Activated CD4-positive, alpha-beta T cell treated with anti-CD3 and anti-CD28 coated beads for 36 hours (primary cell): ENCODE measurements around the gene MAMSTR. TPM values are rescaled to one million over a fixed set of nuclear protein-coding genes. Genes with fewer than 3 reads are reported as not detected.
"Not testable (repeated sequence)": the region's sequence is repeated elsewhere in the genome, so short reads cannot be mapped to it uniquely, and the experiment has no call there.

ENCODE experiments used
- ATAC-seq: fragments of 200-7000 bp; cut with Tn5 transposase; one replicate; pipeline ENCODE4 v1.10.0; 2021; ENCODE audit warnings: mild to moderate bottlenecking, moderate library complexity
- CTCF ChIA-PET: fragments of 350-600 bp; sonication (Branson Sonifier 250); formaldehyde crosslinking; loops from one replicate; lab custom pipeline; 2021; ENCODE audit warnings: antibody characterized with exemption; lab: Charles Lee
- POLR2A ChIA-PET: fragments of 350-600 bp; sonication (Branson Sonifier 250); formaldehyde crosslinking; loops from one replicate; lab custom pipeline; 2021; ENCODE audit warnings: antibody characterized with exemption, inconsistent platforms; lab: Charles Lee
- DNase-seq: peaks from one replicate; pipeline ENCODE4 v3.0.0-alpha.2; 2020
- H3K27ac Mint-ChIP-seq: one replicate; pipeline ENCODE4 v1.8.0; 2021; ENCODE audit warnings: mixed read lengths
- H3K27me3 Mint-ChIP-seq: one replicate; pipeline ENCODE4 v1.8.0; 2021; ENCODE audit warnings: mixed read lengths
- H3K36me3 Mint-ChIP-seq: one replicate; pipeline ENCODE4 v1.8.0; 2021; ENCODE audit warnings: low read depth, mixed read lengths
- H3K4me1 Mint-ChIP-seq: one replicate; pipeline ENCODE4 v1.8.0; 2021; ENCODE audit warnings: mixed read lengths
- H3K4me3 Mint-ChIP-seq: one replicate; pipeline ENCODE4 v1.8.0; 2021; ENCODE audit warnings: mild to moderate bottlenecking, moderate library complexity, mixed read lengths
- H3K9me3 Mint-ChIP-seq: one replicate; pipeline ENCODE4 v1.8.0; 2021; ENCODE audit warnings: low read depth, mixed read lengths
- intact Hi-C, 2 experiments: fragments of 100-400 bp; cut with DNase I in 1 of 2; cut with micrococcal nuclease in 1 of 2; formaldehyde crosslinking; loops; one replicate each; pipeline versions ENCODE4 v1.14.2 to v1.15.1; 2022 to 2024; cut with DNase I, micrococcal nuclease
- total RNA-seq, 2 experiments: library from RNA; stranded (reverse); gene quantifications; one replicate each; pipeline ENCODE4 v1.2.3, GENCODE V29; 2021

MAMSTR gene
- under 1 TPM; 0.69 to 0.70 TPM for total RNA-seq

GRCh38 chr19:48719263-48720171 lies at the start of gene MAMSTR:
MAMSTR (minus strand) TSS chr19:48719725; CDS start chr19:48719031, 694 bp downstream.
- CTCF ChIA-PET: no interaction called here
- intact Hi-C loops: loop anchor here (1.0 to 5.0 kb wide), 6 partner anchors 19 to 923 kb away; partner anchors contain the start of genes GRWD1 (in 1 of the 2), RRAS (in 1 of the 2) and SCAF1 (in 1 of the 2)

GRCh38 chr19:48768994-48769713 lies 49.6 kb upstream of the MAMSTR start:
- Mint-ChIP-seq H3K27ac (no peak overlapping the region), H3K9me3 (no peaks in the 10 kb centered on the region), H3K4me1 (no peaks in the 10 kb centered on the region), H3K36me3 (no peaks in the 10 kb centered on the region), H3K4me3 (no peak overlapping the region), H3K27me3 (peaks cover 9% of the 10 kb centered on the region)
- ChIA-PET CTCF (interaction anchor here (0.7 to 1.7 kb wide), 4 partner anchors 10 to 1133 kb away, joined by 3 read pairs; partner anchors contain the start of gene GYS1), POLR2A (no interaction called here)
- intact Hi-C loops: no loop called here
- ATAC-seq: no peak
- no peak for DNase-seq

More at GRCh38 chr19:48719263-48720171, at the start of gene MAMSTR:
- H3K4me3 Mint-ChIP-seq: peak within 1 kb of the TSS; percentile 80
- POLR2A ChIA-PET: no interaction called here
- H3K9me3 Mint-ChIP-seq: no peaks in the 10 kb centered on the region
- ATAC-seq: no peak
- DNase-seq: no peak
- peak within 1 kb of the TSS; percentile 97 for H3K27ac Mint-ChIP-seq
- no peaks in the 10 kb centered on the region for H3K27me3 Mint-ChIP-seq
- peaks cover 10% of the 10 kb centered on the region for H3K4me1 Mint-ChIP-seq
- H3K36me3 Mint-ChIP-seq: no peaks in the 10 kb centered on the region

- POLR2A ChIA-PET, H3K9me3 Mint-ChIP-seq, DNase-seq, H3K4me1 Mint-ChIP-seq, intact Hi-C loops, H3K36me3 Mint-ChIP-seq, H3K4me3 Mint-ChIP-seq, H3K27ac Mint-ChIP-seq, H3K27me3 Mint-ChIP-seq, ATAC-seq: not testable (repeated sequence)
- CTCF ChIA-PET: interaction anchor here (1.0 kb wide), 1 partner anchor 1132 kb away, joined by 3 read pairs; no protein-coding TSS in a partner anchor
These were observed 48.7 kb upstream of the MAMSTR start for GRCh38 chr19:48768171-48768753.

DNA sequence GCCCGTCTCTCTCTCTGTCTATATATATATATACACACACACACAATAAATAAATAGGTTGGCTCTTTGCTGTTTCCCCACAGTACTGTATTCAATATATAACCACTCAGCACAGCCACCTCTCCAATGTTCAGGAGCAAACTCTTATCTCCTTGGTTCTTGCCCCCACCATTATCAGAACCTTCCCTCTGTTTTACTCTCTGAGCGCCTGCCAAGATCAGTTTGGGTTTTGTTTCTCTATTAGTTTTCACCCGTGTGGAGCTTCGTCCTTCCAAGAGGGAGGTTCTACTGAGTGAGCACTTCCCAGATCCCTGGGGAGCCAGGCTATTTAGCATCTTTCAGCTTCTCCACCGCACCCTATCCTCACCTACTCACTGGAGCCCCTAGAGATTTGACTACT lies 46.3 kb upstream of the MAMSTR start:
- H3K4me1 Mint-ChIP-seq, H3K27me3 Mint-ChIP-seq, intact Hi-C loops, H3K4me3 Mint-ChIP-seq, H3K9me3 Mint-ChIP-seq, POLR2A ChIA-PET, DNase-seq, H3K36me3 Mint-ChIP-seq, ATAC-seq, H3K27ac Mint-ChIP-seq: not testable (repeated sequence)
- CTCF ChIA-PET: interaction anchor here (0.8 to 2.0 kb wide), 2 partner anchors 22 to 78 kb away, joined by 3 to 6 read pairs; no protein-coding TSS in a partner anchor

- intact Hi-C loops: no loop called here
- no peaks in the 10 kb centered on the region for H3K9me3 Mint-ChIP-seq
- H3K27me3 Mint-ChIP-seq: peaks cover 6% of the 10 kb centered on the region
- no peaks in the 10 kb centered on the region for H3K36me3 Mint-ChIP-seq
- H3K27ac Mint-ChIP-seq: no peak overlapping the region
- ChIA-PET POLR2A (interaction anchor here (0.6 kb wide), 1 partner anchor 438 kb away, joined by 7 read pairs; no protein-coding TSS in a partner anchor), CTCF (interaction anchor here (1.1 kb wide), 1 partner anchor 446 kb away, joined by 3 read pairs; no protein-coding TSS in a partner anchor)
- H3K4me1 Mint-ChIP-seq: peaks cover 5% of the 10 kb centered on the region
- ATAC-seq: peak; percentile 51
- peak; percentile 26 for DNase-seq
- H3K4me3 Mint-ChIP-seq: no peak overlapping the region
These were observed 41.1 kb upstream of the MAMSTR start for GRCh38 chr19:48760504-48761205.

DNA sequence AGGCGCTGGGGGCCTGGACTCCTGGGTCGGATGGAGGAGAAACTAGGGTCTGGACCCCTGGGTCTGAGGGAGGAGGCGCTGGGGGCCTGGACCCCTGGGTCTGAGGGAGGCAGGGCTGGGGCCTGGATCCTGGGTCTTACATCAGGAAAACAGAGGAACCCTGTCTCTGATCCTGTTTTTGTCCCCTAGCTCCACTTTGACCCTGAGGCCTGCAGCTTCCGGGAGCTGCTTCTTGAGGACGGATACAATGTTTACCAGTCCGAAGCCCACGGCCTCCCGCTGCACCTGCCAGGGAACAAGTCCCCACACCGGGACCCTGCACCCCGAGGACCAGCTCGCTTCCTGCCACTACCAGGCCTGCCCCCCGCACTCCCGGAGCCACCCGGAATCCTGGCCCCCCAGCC lies 38.2 kb upstream of the MAMSTR start:
- Mint-ChIP-seq H3K4me3 (no peak overlapping the region), H3K9me3 (no peaks in the 10 kb centered on the region), H3K27ac (no peak overlapping the region), H3K36me3 (no peaks in the 10 kb centered on the region), H3K27me3 (peaks cover 14% of the 10 kb centered on the region), H3K4me1 (peaks cover 13% of the 10 kb centered on the region)
- no peak for DNase-seq
- intact Hi-C loops: no loop called here
- ATAC-seq: no peak
- CTCF ChIA-PET: interaction anchor here (1.3 kb wide), 1 partner anchor 38 kb away, joined by 5 read pairs; no protein-coding TSS in a partner anchor
- POLR2A ChIA-PET: no interaction called here

DNA sequence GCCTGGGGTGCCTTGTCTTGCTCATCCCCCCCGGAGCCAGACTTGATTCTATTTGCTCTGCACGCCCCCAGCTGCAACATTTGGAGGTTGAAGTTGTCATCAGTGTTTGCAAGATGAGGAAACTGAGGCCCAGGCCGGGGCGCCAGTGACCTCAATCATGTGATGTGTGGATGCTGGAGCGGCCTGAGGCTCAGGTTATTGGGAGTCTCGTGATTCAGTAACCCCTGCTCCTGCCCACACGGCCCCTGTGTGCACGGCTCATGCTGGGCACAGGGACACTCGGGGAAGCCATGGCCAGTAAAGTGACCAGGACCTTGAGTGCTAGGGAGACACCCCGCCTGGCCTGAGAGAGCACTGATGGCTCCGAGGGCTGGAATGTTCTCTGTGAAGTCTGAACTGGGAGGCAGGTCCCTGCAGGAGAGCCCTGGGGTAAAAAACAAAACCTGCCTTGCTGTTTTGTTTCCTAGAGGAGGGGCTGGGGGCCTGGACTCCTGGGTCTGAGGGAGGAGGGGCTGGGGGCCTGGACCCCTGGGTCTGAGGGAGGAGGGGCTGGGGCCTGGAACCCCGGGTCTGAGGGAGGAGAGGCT lies 37.7 kb upstream of the MAMSTR start:
- intact Hi-C loops: no loop called here
- CTCF ChIA-PET: interaction anchor here (1.3 kb wide), 1 partner anchor 39 kb away, joined by 5 read pairs; no protein-coding TSS in a partner anchor
- POLR2A ChIA-PET: no interaction called here
- no peak for DNase-seq
- Mint-ChIP-seq H3K4me1 (peaks cover 13% of the 10 kb centered on the region), H3K9me3 (no peaks in the 10 kb centered on the region), H3K36me3 (no peaks in the 10 kb centered on the region), H3K4me3 (no peak overlapping the region), H3K27ac (no peak overlapping the region), H3K27me3 (peaks cover 15% of the 10 kb centered on the region)
- ATAC-seq: no peak

DNA sequence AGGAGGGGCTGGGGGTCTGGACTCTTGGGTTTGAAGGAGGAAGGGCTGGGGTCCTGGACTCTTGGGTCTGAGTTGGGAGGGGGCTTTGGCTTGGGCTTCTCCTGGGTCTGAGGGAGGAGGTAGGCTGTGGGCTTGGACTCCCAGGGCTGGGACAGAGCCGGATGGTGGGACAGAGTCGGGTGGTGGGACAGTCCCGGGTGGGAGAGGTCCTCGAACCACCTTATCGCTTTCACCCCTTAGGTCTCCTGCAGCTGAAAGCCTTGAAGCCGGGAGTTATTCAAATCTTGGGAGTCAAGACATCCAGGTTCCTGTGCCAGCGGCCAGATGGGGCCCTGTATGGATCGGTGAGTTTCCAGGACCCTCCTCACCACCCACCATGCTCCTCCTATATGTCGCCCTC lies 37.2 kb upstream of the MAMSTR start:
- ChIA-PET POLR2A (no interaction called here), CTCF (interaction anchor here (1.3 kb wide), 1 partner anchor 39 kb away, joined by 5 read pairs; no protein-coding TSS in a partner anchor)
- Mint-ChIP-seq H3K36me3 (no peaks in the 10 kb centered on the region), H3K4me3 (no peak overlapping the region), H3K27me3 (peaks cover 18% of the 10 kb centered on the region), H3K4me1 (peaks cover 16% of the 10 kb centered on the region), H3K27ac (no peak overlapping the region), H3K9me3 (no peaks in the 10 kb centered on the region)
- DNase-seq (no peak), ATAC-seq (no peak)
- intact Hi-C loops: no loop called here

GRCh38 chr19:48756212-48756611 lies 36.7 kb upstream of the MAMSTR start:
- Mint-ChIP-seq H3K4me1 (peaks cover 17% of the 10 kb centered on the region), H3K36me3 (no peaks in the 10 kb centered on the region), H3K27ac (no peak overlapping the region), H3K9me3 (no peaks in the 10 kb centered on the region), H3K27me3 (peaks cover 19% of the 10 kb centered on the region), H3K4me3 (no peak overlapping the region)
- CTCF ChIA-PET: no interaction called here
- no peak for ATAC-seq
- DNase-seq: no peak
- intact Hi-C loops: no loop called here
- POLR2A ChIA-PET: no interaction called here

DNA sequence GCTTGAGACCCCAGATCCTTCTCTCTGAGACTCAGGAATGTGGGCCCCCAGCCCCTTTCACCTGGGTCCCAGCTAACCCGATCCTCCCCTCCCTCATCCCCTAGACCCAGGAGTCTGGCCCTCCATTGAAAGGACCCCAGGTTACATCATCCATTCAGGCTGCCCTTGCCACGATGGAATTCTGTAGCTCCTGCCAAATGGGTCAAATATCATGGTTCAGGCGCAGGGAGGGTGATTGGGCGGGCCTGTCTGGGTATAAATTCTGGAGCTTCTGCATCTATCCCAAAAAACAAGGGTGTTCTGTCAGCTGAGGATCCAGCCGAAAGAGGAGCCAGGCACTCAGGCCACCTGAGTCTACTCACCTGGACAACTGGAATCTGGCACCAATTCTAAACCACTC lies 36.3 kb upstream of the MAMSTR start:
- Mint-ChIP-seq H3K27ac (no peak overlapping the region), H3K4me1 (peaks cover 17% of the 10 kb centered on the region), H3K9me3 (no peaks in the 10 kb centered on the region), H3K27me3 (peaks cover 20% of the 10 kb centered on the region), H3K4me3 (no peak overlapping the region), H3K36me3 (no peaks in the 10 kb centered on the region)
- POLR2A ChIA-PET: no interaction called here
- DNase-seq (no peak), ATAC-seq (no peak)
- CTCF ChIA-PET: no interaction called here
- intact Hi-C loops: no loop called here
